Hepatocyte (in vitro differentiated cells): ENCODE results near the gene SNAP29. TPM values are rescaled to one million over a fixed set of nuclear protein-coding genes. Genes with fewer than 3 reads are reported as not detected.
"Not testable (repeated sequence)": the region's sequence is repeated elsewhere in the genome, so short reads cannot be mapped to it uniquely, and the experiment has no call there.

ENCODE experiments used
- DNase-seq: peaks from one replicate; pipeline ENCODE4 v3.0.0-alpha.2; 2016; ENCODE audit warnings: low spot score
- H2AFZ ChIP-seq: fragments of 200-600 bp; sonication (generic); 2 replicates; pipeline ENCODE4 v1.6.0; 2016; ENCODE audit warnings: antibody characterized with exemption, mild to moderate bottlenecking
- H3K27ac ChIP-seq: fragments of 200-600 bp; sonication (generic); 2 replicates; pipeline ENCODE4 v1.5.1; 2016; ENCODE audit warnings: mild to moderate bottlenecking
- H3K27me3 ChIP-seq: fragments of 200-600 bp; sonication (generic); 2 replicates; pipeline ENCODE4 v1.6.1; 2016
- H3K36me3 ChIP-seq: fragments of 200-600 bp; sonication (generic); replicated peaks from 2 replicates; pipeline ENCODE4 v1.5.1; 2016; ENCODE audit warnings: low read depth; ENCODE audit not compliant: insufficient read depth
- H3K4me1 ChIP-seq: fragments of 200-600 bp; sonication (generic); 2 replicates; pipeline ENCODE4 v1.5.1; 2016; ENCODE audit warnings: mild to moderate bottlenecking, moderate library complexity; ENCODE audit not compliant: insufficient read depth
- H3K4me2 ChIP-seq: fragments of 200-600 bp; sonication (generic); 2 replicates; pipeline ENCODE4 v1.6.0; 2016
- H3K4me3 ChIP-seq: fragments of 200-600 bp; sonication (generic); 2 replicates; pipeline ENCODE4 v1.5.1; 2016; ENCODE audit warnings: mild to moderate bottlenecking
- H3K79me2 ChIP-seq: fragments of 200-600 bp; sonication (generic); 2 replicates; pipeline ENCODE4 v1.6.0; 2017; ENCODE audit warnings: mild to moderate bottlenecking
- H3K9me2 ChIP-seq: fragments of 200-600 bp; sonication (generic); replicated peaks from 2 replicates; pipeline ENCODE4 v1.6.0; 2017; ENCODE audit warnings: mild to moderate bottlenecking; ENCODE audit not compliant: insufficient read depth
- H3K9me3 ChIP-seq: fragments of 200-600 bp; sonication (generic); 2 replicates; pipeline ENCODE4 v1.5.1; 2016; ENCODE audit warnings: low read depth, mild to moderate bottlenecking
- H4K20me1 ChIP-seq: fragments of 200-600 bp; sonication (generic); 2 replicates; pipeline ENCODE4 v1.6.0; 2016; ENCODE audit warnings: mild to moderate bottlenecking; ENCODE audit not compliant: insufficient read depth, poor library complexity, severe bottlenecking
- EZH2 ChIP-seq: fragments of 200-600 bp; sonication (generic); IDR thresholded peaks from 2 replicates; pipeline ENCODE4 v1.6.1; 2016; ENCODE audit warnings: antibody characterized with exemption, mild to moderate bottlenecking, borderline replicate concordance
- EZH2phosphoT487 ChIP-seq: fragments of 200-600 bp; sonication (generic); IDR thresholded peaks from one replicate; pipeline ENCODE4 v1.6.1; 2018; ENCODE audit warnings: antibody characterized with exemption, mild to moderate bottlenecking, low read depth, moderate library complexity; ENCODE audit not compliant: unreplicated experiment, severe bottlenecking
- WGBS: methylation state at CpG from one replicate; pipeline ENCODE4 v1.1.6; 2016; ENCODE audit warnings: low lambda C conversion rate; ENCODE audit errors: missing lambda C conversion rate; 5-methylcytosine and 5-hydroxymethylcytosine counted together
- polyA plus RNA-seq: library from polyadenylated mRNA; unstranded; fragments of >200 nt; fragmentation: Nextera tagmentation; extraction: Ambion mirVana; gene quantifications from 2 replicates; pipeline ENCODE4 v1.2.1, GENCODE V29; 2016
- total RNA-seq: library from RNA; depleted of rRNA; stranded (reverse); fragments of >200 nt; gene quantifications from 2 replicates; pipeline ENCODE4 v1.2.3, GENCODE V29; 2014
- TF ChIP-seq, protein P1 (sequence below): fragments of 200-600 bp; sonication (generic); IDR thresholded peaks from 2 replicates; pipeline ENCODE4 v1.5.1; 2016; ENCODE audit warnings: antibody characterized with exemption, mild to moderate bottlenecking; ENCODE audit not compliant: poor library complexity

SNAP29 gene
- total and polyA plus RNA-seq, 2 experiments from 2014 or later: 14.5 to 41.0 TPM

DNA sequence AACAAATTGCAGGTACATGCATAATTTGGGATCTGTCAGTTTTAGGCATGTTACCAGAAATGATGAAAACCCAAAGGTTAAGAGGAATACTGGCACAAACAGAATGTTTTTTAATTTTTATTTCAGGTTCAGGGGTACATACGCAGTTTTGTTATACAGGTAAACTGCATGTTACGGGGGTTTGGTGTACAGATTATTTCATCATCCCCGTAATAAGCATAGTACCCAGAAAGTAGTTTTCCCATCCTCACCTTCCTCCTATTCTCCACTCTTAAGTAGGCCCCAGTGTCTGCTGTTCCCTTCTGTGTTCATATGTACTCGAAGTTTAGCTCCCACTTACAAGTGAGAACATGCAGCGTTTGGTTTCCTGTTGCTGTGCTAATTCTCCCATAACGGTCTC is 33.2 kb upstream of the SNAP29 start:
- no peaks in the 10 kb centered on the region for H3K27me3 ChIP-seq
- WGBS: 94% methylated on average over 6 of the region's 6 CpGs
- H3K4me3 ChIP-seq: no peak overlapping the region
- H4K20me1 ChIP-seq: no peaks in the 10 kb centered on the region
- no peak for DNase-seq
- no peaks in the 10 kb centered on the region for H3K79me2 ChIP-seq
- H3K9me2 ChIP-seq: no peaks in the 10 kb centered on the region
- no peak overlapping the region for H3K27ac ChIP-seq
- H3K4me1 ChIP-seq: no peaks in the 10 kb centered on the region
- TF ChIP-seq, protein P1, sequence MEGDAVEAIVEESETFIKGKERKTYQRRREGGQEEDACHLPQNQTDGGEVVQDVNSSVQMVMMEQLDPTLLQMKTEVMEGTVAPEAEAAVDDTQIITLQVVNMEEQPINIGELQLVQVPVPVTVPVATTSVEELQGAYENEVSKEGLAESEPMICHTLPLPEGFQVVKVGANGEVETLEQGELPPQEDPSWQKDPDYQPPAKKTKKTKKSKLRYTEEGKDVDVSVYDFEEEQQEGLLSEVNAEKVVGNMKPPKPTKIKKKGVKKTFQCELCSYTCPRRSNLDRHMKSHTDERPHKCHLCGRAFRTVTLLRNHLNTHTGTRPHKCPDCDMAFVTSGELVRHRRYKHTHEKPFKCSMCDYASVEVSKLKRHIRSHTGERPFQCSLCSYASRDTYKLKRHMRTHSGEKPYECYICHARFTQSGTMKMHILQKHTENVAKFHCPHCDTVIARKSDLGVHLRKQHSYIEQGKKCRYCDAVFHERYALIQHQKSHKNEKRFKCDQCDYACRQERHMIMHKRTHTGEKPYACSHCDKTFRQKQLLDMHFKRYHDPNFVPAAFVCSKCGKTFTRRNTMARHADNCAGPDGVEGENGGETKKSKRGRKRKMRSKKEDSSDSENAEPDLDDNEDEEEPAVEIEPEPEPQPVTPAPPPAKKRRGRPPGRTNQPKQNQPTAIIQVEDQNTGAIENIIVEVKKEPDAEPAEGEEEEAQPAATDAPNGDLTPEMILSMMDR: no peak
- TF ChIP-seq EZH2 (no peak), EZH2phosphoT487 (no peak)
- no peak overlapping the region for H3K4me2 ChIP-seq
- H3K36me3 ChIP-seq: no peaks in the 10 kb centered on the region
- no peak overlapping the region for H2AFZ ChIP-seq
- no peaks in the 10 kb centered on the region for H3K9me3 ChIP-seq

DNA sequence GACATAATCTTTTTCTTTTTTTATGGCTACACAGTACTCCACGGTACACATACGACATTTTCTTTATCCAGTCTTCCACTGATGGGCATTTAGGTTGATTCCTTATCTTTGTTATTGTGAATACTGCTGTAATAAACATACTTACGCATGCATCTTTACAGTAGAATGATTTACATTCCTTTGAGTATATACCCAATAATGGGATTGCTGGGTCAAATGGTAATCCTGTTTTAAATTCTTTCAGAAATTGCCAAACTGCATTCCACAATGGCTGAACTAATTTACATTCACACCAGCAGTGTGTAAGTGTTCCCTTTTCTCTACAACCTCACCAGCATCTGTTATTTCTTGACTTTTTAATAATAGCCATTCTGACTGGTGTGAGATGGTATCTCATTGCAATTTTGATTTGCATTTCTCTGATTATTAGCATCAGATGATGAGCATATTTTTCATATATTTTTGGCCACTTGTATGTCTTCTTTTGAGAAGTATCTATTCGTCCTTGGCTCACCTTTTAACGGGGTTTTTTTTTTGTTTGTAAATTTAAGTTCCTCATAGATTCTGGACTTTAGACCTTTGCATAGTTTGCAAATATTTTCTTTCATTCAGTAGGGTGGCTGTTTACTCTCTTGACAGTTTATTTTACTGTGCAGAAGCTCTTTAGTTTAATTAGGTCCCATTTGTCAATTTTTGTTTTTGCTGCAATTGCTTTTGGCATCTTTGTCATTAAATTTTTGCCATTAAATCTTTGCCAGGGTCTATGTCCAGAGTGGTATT is 32.2 kb upstream of the SNAP29 start:
- not testable (repeated sequence) for H3K36me3 ChIP-seq, DNase-seq, H3K4me3 ChIP-seq, H3K27ac ChIP-seq, H3K79me2 ChIP-seq, H3K27me3 ChIP-seq, H3K9me2 ChIP-seq, H4K20me1 ChIP-seq, H3K4me1 ChIP-seq, H3K4me2 ChIP-seq, H3K9me3 ChIP-seq, H2AFZ ChIP-seq
- WGBS: 79% methylated on average over 5 of the region's 5 CpGs

DNA sequence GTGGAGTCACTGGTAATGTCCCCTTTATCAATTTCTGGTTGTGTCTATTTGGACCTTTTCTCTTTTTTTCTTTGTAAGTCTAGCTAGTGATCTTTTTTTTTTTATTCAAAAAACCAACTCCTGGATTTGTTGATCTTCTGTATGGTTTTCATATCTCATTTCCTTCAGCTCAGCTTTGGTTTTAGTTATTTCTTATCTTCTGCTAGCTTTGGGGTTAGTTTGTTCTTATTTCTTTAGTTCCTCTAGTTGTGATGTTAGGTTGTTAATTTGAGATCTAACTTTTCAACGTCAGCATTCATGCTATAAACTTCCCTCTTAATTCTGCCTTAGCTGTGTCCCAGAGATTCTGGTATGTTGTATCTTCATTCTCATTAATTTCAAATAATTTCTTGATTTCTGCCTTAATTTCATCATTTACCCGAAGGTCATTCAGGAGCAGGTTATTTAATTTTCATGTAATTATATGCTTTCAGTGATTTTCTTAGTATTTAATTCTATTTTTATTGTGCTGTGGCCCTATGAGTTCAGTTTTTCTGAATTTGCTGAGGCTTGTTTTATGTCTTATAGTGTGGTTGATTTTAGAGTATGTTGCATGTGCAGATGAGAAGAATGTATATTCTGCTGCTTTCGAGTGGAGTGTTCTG is 29.2 kb upstream of the SNAP29 start:
- Histone ChIP-seq H3K9me2 (no peaks in the 10 kb centered on the region), H3K4me3 (no peak overlapping the region), H3K27me3 (no peaks in the 10 kb centered on the region), H3K36me3 (no peaks in the 10 kb centered on the region), H3K9me3 (no peaks in the 10 kb centered on the region), H3K79me2 (peaks cover 5% of the 10 kb centered on the region), H3K4me1 (no peaks in the 10 kb centered on the region), H2AFZ (no peak overlapping the region), H3K27ac (no peak overlapping the region), H4K20me1 (no peaks in the 10 kb centered on the region), H3K4me2 (no peak overlapping the region)
- TF ChIP-seq EZH2 (no peak), EZH2phosphoT487 (no peak)
- TF ChIP-seq, protein P1: no peak
- 94% methylated on average over 3 of the region's 3 CpGs for WGBS
- no peak for DNase-seq

DNA sequence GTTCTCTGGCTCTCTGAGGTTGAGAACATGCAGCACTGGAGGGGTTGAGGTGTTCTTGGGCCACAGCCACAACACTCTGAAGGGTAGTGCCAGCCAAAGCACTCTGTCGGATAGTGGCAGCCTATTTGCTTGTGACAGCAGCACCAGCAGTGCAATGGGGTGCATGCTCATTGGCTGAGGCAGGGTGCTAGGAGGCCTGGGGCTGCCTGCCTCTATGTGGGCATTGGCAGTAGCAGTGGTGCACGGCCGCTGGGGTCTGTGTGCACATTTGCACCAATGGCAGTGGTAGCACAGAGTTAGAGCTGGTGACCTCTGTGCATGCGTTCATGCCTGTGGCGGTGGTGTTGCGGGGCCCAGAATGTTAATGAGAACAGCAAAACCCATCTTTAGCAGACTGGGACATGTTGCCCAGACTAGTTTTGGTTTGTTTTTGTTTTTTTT is 25.6 kb upstream of the SNAP29 start:
- Histone ChIP-seq H3K36me3 (no peaks in the 10 kb centered on the region), H3K27ac (no peak overlapping the region), H3K9me2 (no peaks in the 10 kb centered on the region), H3K79me2 (peaks cover 23% of the 10 kb centered on the region), H3K9me3 (no peaks in the 10 kb centered on the region), H3K27me3 (no peaks in the 10 kb centered on the region), H2AFZ (no peak overlapping the region), H3K4me1 (no peaks in the 10 kb centered on the region), H3K4me2 (no peak overlapping the region), H4K20me1 (no peaks in the 10 kb centered on the region), H3K4me3 (no peak overlapping the region)
- TF ChIP-seq EZH2phosphoT487 (no peak), EZH2 (no peak)
- TF ChIP-seq, protein P1: no peak
- no peak for DNase-seq
- 98% methylated on average over 6 of the region's 6 CpGs for WGBS
